NCI-H2227 (cell line): ENCODE data around the gene ZP4.

Experiments used
- DNase-seq: peaks from one replicate; lab custom pipeline; 2025; ENCODE audit not compliant: unreplicated experiment; lab: John Stamatoyannopoulos, UW

Gene ZP4, protein sequence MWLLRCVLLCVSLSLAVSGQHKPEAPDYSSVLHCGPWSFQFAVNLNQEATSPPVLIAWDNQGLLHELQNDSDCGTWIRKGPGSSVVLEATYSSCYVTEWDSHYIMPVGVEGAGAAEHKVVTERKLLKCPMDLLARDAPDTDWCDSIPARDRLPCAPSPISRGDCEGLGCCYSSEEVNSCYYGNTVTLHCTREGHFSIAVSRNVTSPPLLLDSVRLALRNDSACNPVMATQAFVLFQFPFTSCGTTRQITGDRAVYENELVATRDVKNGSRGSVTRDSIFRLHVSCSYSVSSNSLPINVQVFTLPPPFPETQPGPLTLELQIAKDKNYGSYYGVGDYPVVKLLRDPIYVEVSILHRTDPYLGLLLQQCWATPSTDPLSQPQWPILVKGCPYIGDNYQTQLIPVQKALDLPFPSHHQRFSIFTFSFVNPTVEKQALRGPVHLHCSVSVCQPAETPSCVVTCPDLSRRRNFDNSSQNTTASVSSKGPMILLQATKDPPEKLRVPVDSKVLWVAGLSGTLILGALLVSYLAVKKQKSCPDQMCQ

DNA sequence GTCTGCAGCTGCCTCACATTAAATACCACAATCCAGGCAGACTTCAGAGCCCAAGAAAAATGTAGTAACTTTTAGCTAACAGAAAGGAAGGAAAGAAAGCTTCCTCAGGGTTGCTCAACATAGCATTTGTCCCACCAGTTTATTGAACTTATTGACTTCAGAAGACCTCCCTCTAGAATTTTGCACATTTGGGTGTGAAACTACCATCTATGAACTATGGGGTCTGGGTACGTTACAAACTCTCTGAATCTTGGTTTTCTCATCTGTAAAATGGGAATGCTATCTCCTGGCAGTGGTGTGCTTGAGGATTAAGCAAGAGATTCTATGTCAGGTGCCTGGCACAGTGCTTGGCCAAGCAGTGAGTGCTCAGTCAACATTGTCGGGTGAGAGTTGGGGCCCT lies at the start of gene ZP4:
ZP4 (minus strand) TSS at position 101 of the 400 bp plus-strand sequence. CDS start 287 bp downstream, outside the sequence.
- DNase-seq: no peak

DNA sequence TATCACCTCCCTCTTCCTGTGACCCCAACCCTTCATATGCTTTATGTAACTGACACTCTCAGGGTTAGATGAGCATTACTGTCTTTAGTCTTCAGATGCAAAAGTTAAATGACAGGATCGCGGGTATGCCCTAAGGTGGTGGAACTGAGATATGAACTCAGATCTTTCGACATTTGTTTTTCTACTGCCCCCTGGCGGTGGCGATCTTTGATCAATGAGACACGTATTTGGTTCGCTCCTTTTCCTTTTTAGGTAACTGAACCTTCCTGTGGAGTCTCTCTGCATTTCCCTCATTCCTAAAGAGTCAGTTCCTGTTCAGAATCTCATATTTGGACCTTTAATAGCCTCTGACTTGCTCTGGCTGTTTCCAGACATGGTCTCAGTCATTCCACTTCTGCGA lies 47.8 kb upstream of the ZP4 start:
- DNase-seq: no peak

DNA sequence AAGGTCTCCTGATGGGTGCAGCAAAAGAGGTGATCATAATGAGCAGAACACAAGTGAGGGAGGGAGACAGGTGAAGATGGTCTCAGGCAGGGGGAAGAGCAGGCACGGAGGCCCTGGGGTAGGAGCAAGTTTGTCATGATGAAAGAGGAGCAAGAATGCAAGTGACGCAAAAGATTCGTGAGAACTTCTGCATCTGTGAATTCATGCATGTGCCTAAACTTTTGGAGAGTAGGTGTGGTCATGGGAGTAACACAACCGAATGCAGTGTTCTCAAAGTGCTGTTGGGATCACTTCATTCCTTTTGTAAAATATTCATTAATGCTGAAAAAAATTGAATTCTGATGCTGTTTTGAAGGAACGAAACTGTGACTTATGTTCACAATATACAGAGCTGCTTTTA lies 47.3 kb upstream of the ZP4 start:
- no peak for DNase-seq

DNA sequence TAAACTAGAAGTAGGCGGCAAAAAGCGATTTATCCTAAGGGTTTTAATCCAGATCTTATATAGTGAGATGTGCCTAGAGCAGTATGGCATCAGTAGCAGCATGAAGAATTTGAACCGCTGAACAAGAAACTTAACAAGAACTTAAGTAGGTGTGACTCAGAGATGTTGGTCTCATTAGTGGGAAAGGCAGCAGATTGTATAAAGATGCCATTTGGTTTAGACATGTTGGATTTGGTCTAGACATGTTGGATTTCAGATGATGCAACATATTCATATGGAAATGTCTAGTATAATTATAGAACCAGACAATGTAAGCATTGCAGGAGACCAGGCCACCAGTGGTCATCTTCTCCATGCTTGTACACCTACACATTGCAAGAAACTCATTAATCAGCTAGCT lies 42.1 kb upstream of the ZP4 start:
- no peak for DNase-seq

- DNase-seq: no peak
These were observed 40.9 kb upstream of the ZP4 start for GRCh38 chr1:237931581-237931980.

- no peak for DNase-seq
These were observed 36.5 kb upstream of the ZP4 start for GRCh38 chr1:237927198-237927597.

DNA sequence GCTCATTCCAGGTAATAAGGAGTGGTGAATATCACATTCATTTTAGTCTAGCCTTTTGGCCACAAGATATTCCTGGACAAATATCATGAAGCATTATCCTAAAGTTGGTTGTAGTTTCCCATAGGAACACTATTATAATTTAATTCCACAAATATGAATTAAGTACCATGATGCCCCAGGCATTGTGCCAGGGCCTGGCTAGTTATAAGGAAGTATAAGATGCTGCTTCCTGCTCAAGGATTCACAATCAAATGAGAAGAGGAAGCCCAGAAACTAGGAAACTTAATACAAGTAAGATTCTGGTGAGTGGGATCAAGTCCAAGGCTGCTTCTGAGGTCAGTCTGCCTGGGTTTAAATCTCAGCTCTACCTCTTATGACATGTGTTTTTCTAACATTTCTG lies 30.6 kb upstream of the ZP4 start:
- no peak for DNase-seq

DNA sequence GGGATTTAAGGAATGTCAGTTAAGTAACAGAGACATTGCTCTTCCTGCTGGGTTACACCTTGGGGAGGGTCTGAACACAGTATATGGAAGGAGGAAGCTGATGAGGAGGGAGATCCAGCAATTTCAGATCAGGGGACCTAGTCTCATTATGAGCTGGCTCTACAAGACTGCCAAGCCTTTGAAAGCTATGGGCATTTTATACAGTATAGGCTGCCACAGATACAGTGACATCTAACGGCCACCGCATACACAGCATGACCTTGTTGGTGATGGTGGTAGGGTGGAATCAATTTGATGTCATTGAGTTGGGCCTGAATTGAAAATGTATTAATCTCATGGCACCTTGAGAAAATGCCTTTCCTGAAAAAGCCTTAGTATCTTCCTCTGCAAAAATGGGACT lies 22.6 kb upstream of the ZP4 start:
- DNase-seq: no peak

DNA sequence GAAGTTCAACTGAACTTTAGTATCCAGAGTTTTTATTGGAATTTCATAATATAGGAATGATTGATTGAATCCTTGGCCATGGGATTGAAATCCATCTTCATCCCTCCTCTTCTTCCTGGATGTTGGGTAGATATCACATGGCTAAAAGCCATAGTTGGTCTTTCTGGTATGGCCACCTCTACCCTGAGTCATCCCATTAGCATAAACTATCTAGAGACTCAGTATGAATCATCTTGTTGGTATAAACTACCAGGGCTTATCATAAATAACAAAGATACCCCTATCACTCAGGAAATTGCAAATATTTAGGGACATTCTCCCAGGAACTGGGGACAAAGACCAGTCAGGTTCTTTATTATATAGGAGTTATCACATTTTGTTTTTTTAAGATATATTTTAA lies 21.2 kb upstream of the ZP4 start:
- no peak for DNase-seq

GRCh38 chr1:237910834-237911233 lies 20.1 kb upstream of the ZP4 start:
- no peak for DNase-seq

GRCh38 chr1:237903961-237904360 lies 13.2 kb upstream of the ZP4 start:
- DNase-seq: no peak

DNA sequence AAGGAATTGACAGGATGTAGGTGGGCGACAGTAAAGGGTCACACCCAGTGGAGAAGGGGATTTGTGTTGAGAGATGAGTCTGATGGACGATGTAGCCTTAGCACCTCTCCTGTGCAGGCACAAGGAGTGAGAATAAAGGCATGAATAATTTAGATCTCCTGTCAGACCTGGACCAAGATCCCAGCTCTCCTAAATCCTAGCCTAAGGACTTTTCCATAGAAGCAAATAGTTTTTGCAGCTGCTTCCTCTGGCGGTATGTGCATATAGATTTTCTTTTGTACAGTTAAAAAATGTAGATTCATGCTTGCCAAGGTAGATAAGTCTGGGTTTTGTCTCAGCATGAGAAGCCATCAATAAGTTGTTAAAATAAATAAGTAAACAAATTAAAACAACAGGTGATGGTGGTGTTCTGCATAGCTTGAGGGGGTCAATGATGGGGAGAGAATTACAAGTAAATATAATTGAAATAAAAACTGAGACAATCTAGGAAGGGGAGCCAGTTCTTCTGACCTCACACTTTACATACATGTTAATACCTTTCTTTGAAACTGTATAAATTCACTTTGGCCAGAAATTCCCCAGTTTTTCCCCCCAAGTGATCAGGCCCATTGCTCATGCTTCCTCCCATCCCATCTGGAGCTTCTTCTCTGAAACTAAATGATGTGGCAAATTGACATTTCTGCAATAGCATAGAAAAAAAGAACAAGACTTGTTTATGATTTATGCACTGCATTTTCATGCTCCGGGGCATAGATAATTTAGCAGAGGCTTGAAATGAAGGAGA lies 12.4 kb upstream of the ZP4 start:
- DNase-seq: no peak

- DNase-seq: no peak
These were observed 10.7 kb upstream of the ZP4 start for GRCh38 chr1:237901299-237901934.

GRCh38 chr1:237895630-237896029 lies 4.9 kb upstream of the ZP4 start:
- no peak for DNase-seq

- no peak for DNase-seq
These were observed 3.4 kb upstream of the ZP4 start for GRCh38 chr1:237894131-237894530.

- DNase-seq: no peak
These were observed 1.3 kb upstream of the ZP4 start for GRCh38 chr1:237891979-237892378.

- DNase-seq: no peak
These were observed 544 bp upstream of the ZP4 start for GRCh38 chr1:237891266-237891665.

DNA sequence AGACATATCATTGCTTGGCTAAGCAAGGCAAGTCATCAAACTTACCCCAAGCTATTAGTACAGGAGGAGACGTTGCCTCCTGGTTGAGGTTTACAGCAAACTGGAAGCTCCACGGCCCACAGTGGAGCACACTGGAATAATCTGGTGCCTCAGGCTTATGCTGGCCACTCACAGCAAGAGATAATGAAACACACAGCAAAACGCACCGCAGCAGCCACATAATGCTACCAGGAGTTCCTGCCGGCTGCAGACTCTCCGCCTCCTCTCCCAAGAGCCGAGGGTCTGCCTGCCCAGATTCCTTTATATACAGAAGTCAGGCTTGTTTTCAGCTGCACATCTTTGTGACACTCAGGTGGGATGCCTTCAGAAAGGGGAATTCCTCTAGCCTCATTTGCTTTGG lies 306 bp downstream of the ZP4 start:
- no peak for DNase-seq

GRCh38 chr1:237888143-237888542 lies 2.6 kb downstream of the ZP4 start:
- DNase-seq: no peak

DNA sequence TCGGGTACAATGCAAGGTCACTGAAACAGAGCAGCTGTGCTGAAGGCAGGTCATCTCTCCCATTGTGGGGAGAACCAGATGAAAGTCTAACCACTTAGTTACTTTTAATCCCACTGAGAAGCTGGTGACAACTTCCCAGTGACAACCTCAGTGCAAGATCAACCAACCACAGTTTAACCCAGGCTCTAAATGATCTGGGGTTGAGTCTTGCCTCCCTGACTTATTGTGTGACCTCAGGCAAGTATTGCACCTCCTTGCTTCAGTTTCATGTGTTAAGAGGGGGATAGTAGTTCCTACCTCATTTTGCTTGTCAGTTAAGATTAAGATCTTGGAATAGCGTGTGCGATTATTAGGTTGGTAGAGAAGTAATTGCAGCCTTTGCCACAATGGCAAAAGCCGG lies 3.2 kb downstream of the ZP4 start:
- DNase-seq: no peak

DNA sequence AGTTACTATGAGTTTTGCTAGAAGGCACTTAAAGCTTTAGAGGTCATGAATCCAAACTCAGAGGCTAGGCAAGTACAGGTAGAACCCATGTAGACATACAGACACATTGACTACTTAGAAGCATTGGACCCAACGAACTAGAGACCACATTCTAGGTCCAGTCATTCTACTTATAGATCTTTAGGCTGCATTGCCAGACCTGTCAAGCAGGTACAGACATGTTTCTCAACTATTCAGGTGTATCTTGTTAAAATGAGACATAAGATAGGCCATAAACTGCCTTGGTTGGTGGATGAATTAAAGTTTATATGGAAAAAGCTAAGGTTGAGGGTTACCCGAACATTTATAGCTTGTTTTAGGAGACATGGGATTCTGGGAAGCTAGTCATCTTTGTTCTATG lies 6.5 kb downstream of the ZP4 start:
- no peak for DNase-seq

GRCh38 chr1:237879195-237879594 lies 11.5 kb downstream of the ZP4 start:
- DNase-seq: no peak
